Stimulated activated naive CD8-positive, alpha-beta T cell treated with anti-CD3 and anti-CD28 coated beads, Interleukin-15, amount 100 ng/mL, for 72 hours (primary cell): ENCODE measurements around the gene SKIC8.

Experiments used
- ATAC-seq: fragments of 150-1000 bp; cut with Tn5 transposase; 2 replicates; pipeline ENCODE4 v1.10.0; 2021; ENCODE audit warnings: mild to moderate bottlenecking, moderate library complexity
- DNase-seq, 2 donors: peaks; one replicate each; pipeline ENCODE4 v3.0.0; 2021 to 2022
- H3K27ac Mint-ChIP-seq, 2 donors: one replicate each; pipeline ENCODE4 v1.8.0; 2022; ENCODE audit warnings: mild to moderate bottlenecking in 2 of 2, mixed read lengths in 2 of 2, moderate library complexity in 2 of 2
- H3K27me3 Mint-ChIP-seq: one replicate; pipeline ENCODE4 v1.8.0; 2022; ENCODE audit warnings: mixed read lengths
- H3K4me1 Mint-ChIP-seq: one replicate; pipeline ENCODE4 v1.8.0; 2022; ENCODE audit warnings: mild to moderate bottlenecking, mixed read lengths
- H3K4me3 Mint-ChIP-seq, 2 donors: one replicate each; pipeline ENCODE4 v1.8.0; 2022; ENCODE audit warnings: mild to moderate bottlenecking in 2 of 2, mixed read lengths in 2 of 2, moderate library complexity in 1 of 2
- H3K9me3 Mint-ChIP-seq, 2 donors: one replicate each; pipeline ENCODE4 v1.8.0; 2022; ENCODE audit warnings: mixed read lengths in 2 of 2

The SKIC8 gene

DNA sequence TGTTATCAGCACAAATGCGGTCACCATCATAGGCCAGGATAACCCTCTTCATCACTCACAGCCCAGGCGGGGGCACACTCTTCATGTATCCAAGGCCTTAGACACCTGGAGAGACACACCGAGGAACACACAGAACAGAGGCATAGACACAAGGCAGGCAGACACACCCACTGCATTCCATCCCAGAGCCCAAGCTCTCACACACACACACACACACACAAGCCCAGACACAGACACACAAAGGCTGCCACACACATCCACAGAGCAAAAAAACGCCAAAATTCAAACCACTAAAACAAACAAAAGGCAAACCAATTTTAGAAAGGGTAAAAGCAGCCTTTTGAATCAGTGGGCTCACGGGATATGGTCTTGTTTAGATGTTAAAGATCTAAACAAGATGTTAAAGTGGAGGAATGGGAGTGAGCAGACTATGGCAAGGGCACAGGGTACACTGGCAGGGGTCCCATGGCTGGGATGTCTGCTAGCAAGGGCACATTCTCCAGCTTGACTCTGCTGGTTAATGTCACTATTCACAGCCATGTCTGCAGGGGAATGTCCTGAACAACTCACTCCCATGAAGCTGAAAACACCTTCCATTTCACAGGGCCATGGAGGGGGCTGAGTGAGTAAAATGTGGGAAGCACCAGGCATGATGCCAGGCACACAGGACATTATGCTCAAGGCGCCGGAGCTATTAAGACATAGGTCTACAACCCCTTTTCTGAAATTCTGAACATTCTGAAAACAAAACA is 25.9 kb upstream of the SKIC8 start:
- Mint-ChIP-seq H3K27me3 (no peaks in the 10 kb centered on the region), H3K27ac (no peak overlapping the region), H3K9me3 (no peaks in the 10 kb centered on the region), H3K4me1 (no peaks in the 10 kb centered on the region), H3K4me3 (no peak overlapping the region)
- no peak for ATAC-seq
- no peak for DNase-seq

DNA sequence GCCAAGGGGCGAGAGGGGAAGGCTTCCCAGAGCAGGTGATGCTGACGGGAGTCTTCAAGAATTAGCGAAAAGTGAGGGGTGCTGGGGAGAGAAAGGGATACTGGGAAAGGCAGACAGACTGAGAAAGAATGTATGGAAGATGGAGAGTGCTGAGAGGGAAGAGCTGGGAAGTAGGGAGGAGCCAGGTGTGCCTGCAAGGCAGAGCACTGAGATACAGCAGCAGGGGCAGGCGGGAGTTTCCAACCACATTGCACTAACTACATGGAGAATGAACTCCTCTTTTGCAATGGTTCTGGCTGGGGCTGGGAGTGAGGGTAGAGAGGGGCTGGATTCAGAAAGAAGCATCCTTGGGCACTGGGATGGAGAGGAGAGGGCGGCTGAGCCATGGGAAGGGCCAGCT is 24.7 kb upstream of the SKIC8 start:
- Mint-ChIP-seq H3K4me1 (no peaks in the 10 kb centered on the region), H3K9me3 (no peaks in the 10 kb centered on the region), H3K4me3 (no peak overlapping the region), H3K27ac (no peak overlapping the region), H3K27me3 (no peaks in the 10 kb centered on the region)
- ATAC-seq (no peak), DNase-seq (no peak)

DNA sequence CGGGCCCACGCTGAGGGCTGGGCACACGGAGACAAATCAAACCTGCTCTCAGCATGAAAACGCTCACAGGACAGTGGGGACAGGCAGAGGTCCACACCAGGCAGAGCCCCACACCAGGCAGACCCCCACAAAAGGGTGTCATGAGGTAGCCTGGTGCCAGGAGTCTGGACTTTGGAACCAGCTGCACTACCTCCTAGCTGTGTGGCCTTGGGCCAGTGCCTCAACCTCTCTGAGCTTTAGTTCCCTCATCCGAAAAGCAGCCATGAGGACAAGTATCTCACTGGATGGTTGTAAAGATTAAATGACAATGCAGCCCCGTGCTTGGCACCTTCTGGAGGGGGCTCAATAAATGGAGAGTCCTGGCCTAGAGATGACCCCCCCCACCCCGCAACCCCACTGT is 24.3 kb upstream of the SKIC8 start:
- Mint-ChIP-seq H3K4me1 (no peaks in the 10 kb centered on the region), H3K4me3 (no peak overlapping the region), H3K9me3 (no peaks in the 10 kb centered on the region), H3K27ac (no peak overlapping the region), H3K27me3 (no peaks in the 10 kb centered on the region)
- no peak for DNase-seq
- ATAC-seq: no peak

DNA sequence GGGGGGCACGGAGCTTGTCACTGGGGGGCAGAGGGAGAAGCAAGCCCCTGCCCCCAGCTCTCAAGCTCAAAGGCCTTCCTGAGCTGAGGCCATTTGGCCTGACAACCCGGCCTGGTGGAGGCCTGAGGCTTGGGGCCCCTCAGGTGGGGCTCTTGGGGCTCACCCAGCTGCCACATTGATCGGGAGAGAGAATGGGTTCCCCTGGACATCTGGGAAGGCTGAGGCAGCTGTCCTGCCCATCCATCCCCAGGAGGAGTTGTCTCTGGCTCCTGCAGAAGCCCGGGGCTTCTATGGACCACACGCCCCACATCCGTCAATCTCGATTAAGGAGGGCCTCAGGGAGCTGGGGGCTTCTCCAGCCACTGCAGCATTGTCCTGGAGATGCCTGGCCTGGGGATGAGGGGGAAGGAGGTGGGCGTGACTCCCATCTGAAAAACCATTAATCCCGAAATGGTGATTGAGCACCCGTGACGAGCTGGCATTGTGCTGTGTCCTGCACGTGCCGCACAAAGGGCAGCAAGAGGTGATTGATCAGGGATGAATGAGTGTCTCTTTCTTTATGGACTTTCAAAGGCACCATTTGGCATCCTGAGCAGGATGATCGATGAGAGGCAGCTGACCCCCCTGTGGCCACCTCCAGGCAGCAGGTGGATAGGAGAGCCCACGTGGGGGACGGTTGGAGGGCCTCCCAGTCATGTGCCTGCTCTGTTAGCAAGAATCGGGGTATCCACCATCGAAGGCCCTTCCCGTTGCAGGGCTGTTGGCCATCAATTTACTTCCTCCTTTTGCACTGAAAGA is 23.5 kb upstream of the SKIC8 start:
- Mint-ChIP-seq H3K4me3 (no peak overlapping the region), H3K27me3 (no peaks in the 10 kb centered on the region), H3K9me3 (no peaks in the 10 kb centered on the region), H3K4me1 (no peaks in the 10 kb centered on the region), H3K27ac (no peak overlapping the region)
- DNase-seq: no peak
- no peak for ATAC-seq

DNA sequence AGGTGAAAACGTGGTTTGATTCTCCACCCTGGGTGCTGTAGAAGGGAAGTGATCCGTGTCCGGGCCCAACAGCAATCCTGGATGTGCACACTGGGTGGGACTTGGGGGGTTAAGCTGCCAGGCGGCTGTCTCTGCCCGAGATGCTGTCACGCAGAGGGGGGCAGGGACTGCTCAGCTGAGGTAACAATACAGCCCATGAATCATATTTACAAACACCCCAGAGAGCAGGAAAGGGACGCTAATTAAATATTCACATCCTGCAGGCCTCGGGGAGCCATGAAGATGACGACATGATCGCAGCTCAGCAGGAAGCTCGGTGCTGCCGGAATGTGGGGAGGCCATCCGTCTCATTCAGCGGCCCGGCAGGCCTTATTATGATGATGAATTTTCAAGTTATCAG is 22.8 kb upstream of the SKIC8 start:
- H3K4me1 Mint-ChIP-seq: no peaks in the 10 kb centered on the region
- H3K27me3 Mint-ChIP-seq: no peaks in the 10 kb centered on the region
- no peak overlapping the region for H3K27ac Mint-ChIP-seq
- DNase-seq (no peak), ATAC-seq (no peak)
- H3K9me3 Mint-ChIP-seq: no peaks in the 10 kb centered on the region
- no peak overlapping the region for H3K4me3 Mint-ChIP-seq

DNA sequence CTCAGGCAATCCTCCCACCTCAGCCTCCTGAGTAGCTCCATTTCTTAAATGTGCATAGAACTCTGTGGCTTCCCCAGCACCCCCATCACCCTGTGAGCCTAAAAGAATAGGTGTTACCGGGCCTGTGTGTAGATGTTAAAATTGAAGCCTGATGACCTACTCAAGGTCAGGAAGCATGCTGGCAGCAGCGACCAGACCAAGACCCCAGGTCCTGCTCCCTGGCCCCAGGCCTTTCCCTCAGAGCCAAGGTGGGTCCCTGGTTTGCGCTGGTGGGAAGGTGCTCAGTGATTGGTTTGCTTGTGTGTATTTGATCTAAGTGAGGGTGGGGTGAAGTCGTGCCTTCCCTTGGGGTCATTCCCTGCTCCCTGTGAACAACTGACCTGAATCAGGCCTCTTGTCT is 22.4 kb upstream of the SKIC8 start:
- DNase-seq (no peak), ATAC-seq (no peak)
- no peaks in the 10 kb centered on the region for H3K9me3 Mint-ChIP-seq

DNA sequence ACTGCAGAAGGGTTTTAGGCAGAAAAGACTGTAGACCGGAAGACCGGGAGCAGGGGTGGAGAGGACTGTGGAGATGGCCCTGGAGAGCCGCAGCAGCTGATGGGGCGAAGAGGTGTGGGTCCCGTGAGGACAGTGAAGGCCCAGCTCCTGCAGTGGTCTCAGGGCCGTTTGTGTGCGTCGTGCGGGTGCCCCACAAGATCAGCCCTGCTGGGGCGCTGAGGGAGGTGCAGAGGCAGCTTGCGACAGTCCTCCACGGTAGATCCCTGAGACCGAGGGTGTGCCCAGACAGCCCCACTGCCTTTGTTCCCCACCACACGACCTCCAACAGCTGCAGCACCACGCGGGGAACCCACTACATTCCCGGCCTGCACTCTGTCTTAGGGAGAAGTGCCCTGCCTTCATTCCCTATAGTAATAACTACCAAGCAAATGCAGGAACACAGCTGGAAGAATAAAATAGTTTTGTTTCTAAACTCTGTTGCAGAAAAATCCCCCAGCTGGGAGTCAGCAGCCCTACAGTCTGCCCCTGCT is 21.7 kb upstream of the SKIC8 start:
- DNase-seq: no peak
- Mint-ChIP-seq H3K9me3 (no peaks in the 10 kb centered on the region), H3K4me3 (no peak overlapping the region), H3K4me1 (no peaks in the 10 kb centered on the region), H3K27ac (no peak overlapping the region), H3K27me3 (no peaks in the 10 kb centered on the region)
- no peak for ATAC-seq

More for the DNA sequence above, 22.4 kb upstream of the SKIC8 start:
- Mint-ChIP-seq H3K4me3 (no peak overlapping the region), H3K4me1 (no peaks in the 10 kb centered on the region), H3K27me3 (no peaks in the 10 kb centered on the region), H3K27ac (no peak overlapping the region)

DNA sequence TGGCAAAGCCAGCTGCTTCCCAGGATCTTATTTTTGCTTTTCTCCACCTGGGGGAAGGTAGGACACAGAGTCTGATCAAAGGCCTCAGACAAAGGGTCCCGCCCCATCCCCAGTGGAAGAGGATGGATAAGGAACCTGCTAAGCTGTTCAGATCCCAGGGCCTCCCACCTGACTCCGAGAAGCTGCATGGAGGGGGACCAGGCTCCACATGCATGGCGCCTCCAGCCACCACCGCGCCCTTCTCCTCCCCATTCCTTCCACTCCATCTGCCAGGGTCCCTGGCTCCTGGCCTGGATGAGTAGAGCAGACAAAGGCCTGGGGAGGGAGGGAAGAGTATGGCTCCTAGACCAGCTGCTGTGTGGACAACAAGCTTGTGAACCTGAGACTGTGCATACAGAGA is 20.8 kb upstream of the SKIC8 start:
- Mint-ChIP-seq H3K27me3 (no peaks in the 10 kb centered on the region), H3K4me1 (no peaks in the 10 kb centered on the region), H3K9me3 (no peaks in the 10 kb centered on the region), H3K27ac (no peak overlapping the region), H3K4me3 (no peak overlapping the region)
- ATAC-seq (no peak), DNase-seq (no peak)

DNA sequence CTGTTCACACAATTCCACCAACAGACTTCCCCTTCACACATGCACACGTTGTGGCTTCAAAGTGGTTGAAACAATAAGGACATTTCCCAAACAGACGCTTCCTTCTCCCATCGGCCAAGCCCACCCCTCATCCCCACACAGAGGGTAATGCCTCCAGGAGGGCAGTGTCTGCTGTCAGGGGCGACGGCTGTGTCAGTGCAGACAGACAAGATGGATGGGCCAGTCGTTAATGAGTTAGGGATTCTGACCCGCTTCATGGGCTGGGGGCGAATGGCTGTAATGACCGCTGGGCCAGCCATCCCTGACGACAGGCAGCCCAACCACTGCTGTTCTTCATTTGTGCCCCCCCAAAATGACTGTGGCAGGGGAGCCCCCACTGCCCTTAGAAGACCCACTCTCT is 20.2 kb upstream of the SKIC8 start:
- no peak for DNase-seq
- no peaks in the 10 kb centered on the region for H3K4me1 Mint-ChIP-seq
- no peaks in the 10 kb centered on the region for H3K9me3 Mint-ChIP-seq
- no peaks in the 10 kb centered on the region for H3K27me3 Mint-ChIP-seq
- ATAC-seq: no peak
- no peak overlapping the region for H3K27ac Mint-ChIP-seq
- no peak overlapping the region for H3K4me3 Mint-ChIP-seq

DNA sequence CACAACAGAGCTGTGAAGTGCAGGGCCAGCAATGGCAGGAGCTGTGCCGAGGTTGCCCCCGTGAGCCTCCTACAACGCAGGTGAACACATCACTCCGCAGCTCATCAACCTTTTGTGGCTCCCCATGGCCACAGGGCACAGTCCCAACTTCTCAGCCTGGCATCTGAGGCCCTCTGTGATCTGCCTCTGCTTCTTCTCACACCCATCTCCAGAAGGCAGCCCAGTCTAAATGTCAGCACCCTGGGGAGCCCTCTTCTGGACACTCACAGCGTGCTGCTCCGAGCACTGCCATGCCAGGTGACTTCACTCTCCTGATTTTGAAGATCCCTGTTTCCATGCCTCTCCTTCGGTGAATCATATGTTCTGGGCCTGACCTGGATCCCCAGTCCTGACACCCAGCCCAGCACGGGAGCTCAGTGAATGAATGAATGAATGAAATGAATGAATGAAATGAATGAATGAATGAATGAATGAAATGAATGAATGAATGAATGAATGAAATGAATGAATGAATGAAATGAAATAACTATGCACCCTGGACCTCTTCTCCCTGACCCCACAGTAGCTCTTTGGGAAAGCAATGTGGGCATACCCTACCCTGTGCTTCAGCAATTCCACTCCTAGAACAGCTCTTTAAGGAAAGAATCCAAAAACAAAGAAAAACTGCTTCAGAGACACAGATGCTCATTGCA is 17.9 kb upstream of the SKIC8 start:
- no peak for ATAC-seq
- no peaks in the 10 kb centered on the region for H3K9me3 Mint-ChIP-seq
- H3K4me3 Mint-ChIP-seq: no peak overlapping the region
- no peak for DNase-seq
- no peaks in the 10 kb centered on the region for H3K27me3 Mint-ChIP-seq
- H3K4me1 Mint-ChIP-seq: no peaks in the 10 kb centered on the region
- no peak overlapping the region for H3K27ac Mint-ChIP-seq

DNA sequence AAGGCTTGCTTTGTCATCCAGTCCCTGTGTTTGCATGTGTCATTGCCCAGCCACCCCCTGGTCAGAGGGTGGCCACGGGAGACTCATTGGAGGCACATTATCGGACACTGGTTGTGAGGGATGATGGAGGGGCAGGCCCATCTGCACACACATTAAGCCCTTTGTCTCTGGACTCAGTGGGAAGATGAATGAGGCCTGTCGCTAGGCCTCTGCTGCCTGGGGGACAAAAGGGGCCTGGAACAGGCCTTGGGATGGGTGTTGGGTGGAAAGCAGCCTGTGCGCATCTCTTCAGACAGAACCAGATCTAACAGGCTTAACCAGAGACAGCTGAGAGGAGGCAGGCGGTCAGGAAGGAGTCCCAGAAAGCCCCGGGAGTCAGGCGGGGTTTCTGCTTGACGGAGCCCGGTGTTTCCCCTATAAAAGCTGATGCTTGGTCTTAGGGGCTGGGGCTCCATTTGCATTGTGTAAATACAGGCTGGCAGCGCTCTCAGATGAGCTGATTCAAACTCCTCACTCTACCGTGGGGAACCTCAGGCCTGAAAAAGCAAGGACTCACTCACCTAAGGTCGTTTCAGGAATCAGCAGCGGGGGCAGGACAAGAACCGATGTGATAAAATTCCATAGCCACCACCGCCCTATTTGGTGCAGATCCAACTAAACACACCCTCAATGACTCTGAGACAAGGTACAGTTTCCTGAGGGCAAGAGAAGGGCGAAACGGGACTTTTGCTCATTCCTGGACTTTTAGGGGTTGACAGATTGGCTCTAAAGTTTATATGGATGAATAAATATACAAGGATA is 17.1 kb upstream of the SKIC8 start:
- Mint-ChIP-seq H3K9me3 (no peaks in the 10 kb centered on the region), H3K4me3 (no peak overlapping the region), H3K27me3 (no peaks in the 10 kb centered on the region), H3K27ac (no peak overlapping the region), H3K4me1 (no peaks in the 10 kb centered on the region)
- no peak for ATAC-seq
- DNase-seq: no peak

DNA sequence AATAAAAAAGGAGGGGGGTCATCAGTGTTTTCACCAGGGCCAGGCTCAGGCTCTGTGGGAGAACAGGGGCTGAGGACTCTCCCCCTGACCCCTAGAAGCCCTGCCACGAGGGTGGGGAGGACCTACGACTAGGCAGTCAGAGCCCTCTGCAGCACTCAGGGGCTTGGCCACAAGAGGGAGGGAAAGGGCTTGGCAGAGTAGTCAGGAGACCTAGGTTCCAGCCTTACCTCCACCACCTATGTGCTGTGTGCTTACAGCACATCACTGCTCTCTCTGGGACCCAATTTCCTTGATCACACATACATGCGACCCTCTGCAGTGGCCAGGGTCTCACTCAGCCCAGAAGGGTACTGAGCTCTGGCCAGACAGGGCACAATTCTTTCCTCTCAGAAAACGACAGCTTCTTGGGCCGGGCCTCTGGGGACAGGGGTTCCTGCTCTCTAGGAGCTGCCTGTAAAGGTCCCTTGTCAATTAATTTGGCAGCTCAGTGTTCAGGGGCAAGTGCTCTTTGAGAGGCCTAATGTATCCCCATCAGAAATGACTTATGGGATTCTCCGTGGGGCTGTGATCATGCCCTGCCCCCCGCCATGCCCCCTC is 16.4 kb upstream of the SKIC8 start:
- H3K9me3 Mint-ChIP-seq: no peaks in the 10 kb centered on the region
- no peaks in the 10 kb centered on the region for H3K4me1 Mint-ChIP-seq
- no peak overlapping the region for H3K4me3 Mint-ChIP-seq
- DNase-seq: no peak
- H3K27ac Mint-ChIP-seq: no peak overlapping the region
- peak; percentile 54 for ATAC-seq
- no peaks in the 10 kb centered on the region for H3K27me3 Mint-ChIP-seq

DNA sequence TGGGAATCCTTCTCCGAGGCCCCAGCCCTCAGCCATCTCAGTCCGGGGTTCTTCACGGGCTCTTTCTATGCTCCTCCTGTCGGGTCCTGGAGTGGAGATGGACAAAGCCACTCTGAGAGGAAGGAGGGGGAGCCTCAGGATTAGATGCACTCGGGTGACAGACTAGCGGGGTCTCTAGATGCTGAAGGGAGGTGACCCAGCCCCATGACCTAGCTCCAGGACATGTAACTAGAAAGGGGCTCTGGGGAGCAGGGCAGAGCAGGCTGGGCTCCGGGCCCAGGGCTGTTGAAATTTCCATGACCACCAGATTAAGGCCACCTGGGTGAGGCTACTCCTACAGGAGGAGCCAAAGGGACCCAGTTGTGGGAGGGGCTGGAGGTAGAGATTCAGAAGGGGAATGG is 14.8 kb upstream of the SKIC8 start:
- Mint-ChIP-seq H3K27ac (no peak overlapping the region), H3K4me3 (no peak overlapping the region), H3K27me3 (peaks cover 5% of the 10 kb centered on the region), H3K9me3 (no peaks in the 10 kb centered on the region), H3K4me1 (no peaks in the 10 kb centered on the region)
- DNase-seq (no peak), ATAC-seq (no peak)

DNA sequence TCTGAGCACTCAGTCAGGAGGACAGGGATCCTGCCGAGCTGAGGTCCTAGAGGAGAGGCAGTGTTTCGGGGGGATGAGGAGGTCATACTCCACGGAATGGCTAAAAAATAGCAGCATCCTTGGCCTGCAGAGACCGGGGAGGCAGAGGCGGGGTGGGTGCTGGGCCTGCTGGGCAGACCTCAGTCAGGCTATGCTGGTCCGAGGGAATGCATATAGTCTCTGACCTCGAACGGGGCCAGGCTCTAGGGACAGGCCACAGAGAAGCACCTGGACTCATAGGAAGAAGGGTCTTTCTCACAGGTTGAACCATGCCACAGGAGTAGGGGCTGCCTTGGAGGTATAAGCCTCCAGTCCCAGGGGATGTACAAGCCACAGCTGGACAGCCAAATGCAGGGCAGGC is 14.0 kb upstream of the SKIC8 start:
- no peaks in the 10 kb centered on the region for H3K4me1 Mint-ChIP-seq

DNA sequence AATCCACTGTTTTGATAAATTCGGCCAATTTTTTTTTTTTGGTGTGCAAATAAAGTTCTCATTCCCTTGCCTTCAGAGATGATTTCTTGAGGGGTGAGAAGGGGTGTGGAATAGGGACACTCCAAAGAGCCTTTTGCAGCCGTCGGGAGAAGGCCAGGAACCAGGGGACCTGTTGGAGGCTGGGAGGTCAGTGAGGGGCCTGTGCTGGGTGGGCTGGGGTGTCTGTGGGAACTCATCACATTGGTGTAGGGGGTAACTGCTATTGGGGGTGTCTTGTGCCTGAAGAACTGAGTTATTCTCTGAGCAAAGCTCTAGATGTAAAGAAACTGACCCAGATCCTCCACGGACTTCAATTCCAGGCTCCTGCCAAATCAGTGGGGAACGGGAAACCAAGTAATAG is 13.5 kb upstream of the SKIC8 start:
- Mint-ChIP-seq H3K27me3 (peaks cover 11% of the 10 kb centered on the region), H3K4me3 (no peak overlapping the region), H3K27ac (no peak overlapping the region), H3K4me1 (no peaks in the 10 kb centered on the region), H3K9me3 (no peaks in the 10 kb centered on the region)
- DNase-seq (no peak), ATAC-seq (no peak)

More for the DNA sequence above, 14.0 kb upstream of the SKIC8 start:
- H3K9me3 Mint-ChIP-seq: no peaks in the 10 kb centered on the region
- ATAC-seq: no peak
- H3K4me3 Mint-ChIP-seq: no peak overlapping the region
- no peak for DNase-seq
- H3K27ac Mint-ChIP-seq: no peak overlapping the region
- peaks cover 11% of the 10 kb centered on the region for H3K27me3 Mint-ChIP-seq
